CD14-positive monocyte (primary cell): ENCODE data around the gene CEP170B. TPM values are rescaled to one million over a fixed set of nuclear protein-coding genes. Genes with fewer than 3 reads are reported as not detected.

Experiments
- DNase-seq, 3 donors: peaks; one replicate each; pipeline ENCODE4 v3.0.0-alpha.2; 2011 to 2022
- H2AFZ ChIP-seq: 2 replicates; pipeline ENCODE4 v1.6.0; 2012; ENCODE audit warnings: mild to moderate bottlenecking, low read depth, low read length, inconsistent platforms; ENCODE audit not compliant: insufficient read depth, poor library complexity, severe bottlenecking
- H3K27ac ChIP-seq, 2 donors: 1 replicate in 1 of 2; 2 replicates in 1 of 2; pipeline ENCODE4 v1.5.1; 2012 to 2013; ENCODE audit warnings: low read length in 2 of 2, control low read depth in 1 of 2, inconsistent platforms in 1 of 2, low read depth in 1 of 2, mild to moderate bottlenecking in 1 of 2
- H3K27me3 ChIP-seq, 2 donors: one replicate each; pipeline versions ENCODE4 v1.6.0 to v1.6.1; 2011 to 2013; ENCODE audit warnings: low read length in 2 of 2; ENCODE audit not compliant: control insufficient read depth in 2 of 2, insufficient read depth in 2 of 2
- H3K36me3 ChIP-seq, 2 donors: replicated peaks in 1 of 2; 1 replicate in 1 of 2; 2 replicates in 1 of 2; pipeline versions ENCODE4 v1.5.1 to v1.6.1; 2012 to 2013; ENCODE audit warnings: low read length in 2 of 2, control low read depth in 1 of 2, inconsistent platforms in 1 of 2, mild to moderate bottlenecking in 1 of 2; ENCODE audit not compliant: insufficient read depth in 2 of 2, control insufficient read depth in 1 of 2
- H3K4me1 ChIP-seq, 2 donors: 1 replicate in 1 of 2; 2 replicates in 1 of 2; pipeline versions ENCODE4 v1.5.1 to v1.6.1; 2012 to 2013; ENCODE audit warnings: low read length in 2 of 2, control low read depth in 1 of 2, inconsistent platforms in 1 of 2, mild to moderate bottlenecking in 1 of 2, moderate library complexity in 1 of 2; ENCODE audit not compliant: insufficient read depth in 2 of 2, control insufficient read depth in 1 of 2
- H3K4me2 ChIP-seq: replicated peaks from 2 replicates; pipeline ENCODE3; 2012; ENCODE audit warnings: low read length, moderate library complexity, mild to moderate bottlenecking; ENCODE audit not compliant: poor library complexity, severe bottlenecking; ENCODE audit errors: extremely low read depth
- H3K4me3 ChIP-seq, 3 experiments: fragments of 200-600 bp in 1 of 3; sonication (generic) in 1 of 3; replicated peaks in 1 of 3; 1 replicate in 2 of 3; 2 replicates in 1 of 3; pipeline ENCODE4 v1.5.1; 2011 to 2013; ENCODE audit warnings: low read length in 3 of 3, mild to moderate bottlenecking in 3 of 3, control low read depth in 2 of 3, low read depth in 2 of 3, inconsistent platforms in 1 of 3, moderate library complexity in 1 of 3
- H3K79me2 ChIP-seq: 2 replicates; pipeline ENCODE4 v1.6.0; 2012; ENCODE audit warnings: mild to moderate bottlenecking, control low read depth, inconsistent platforms, low read length, moderate library complexity; ENCODE audit not compliant: insufficient read depth
- H3K9ac ChIP-seq: 2 replicates; pipeline ENCODE4 v1.6.0; 2017; ENCODE audit warnings: low read length, mild to moderate bottlenecking; ENCODE audit not compliant: insufficient read depth, poor library complexity, severe bottlenecking
- H3K9me3 ChIP-seq, 2 donors: replicated peaks in 1 of 2; 1 replicate in 1 of 2; 2 replicates in 1 of 2; pipeline versions ENCODE4 v1.5.1 to v1.6.1; 2012 to 2013; ENCODE audit warnings: low read length in 2 of 2, control low read depth in 1 of 2; ENCODE audit not compliant: control insufficient read depth in 1 of 2, insufficient read depth in 1 of 2
- H4K20me1 ChIP-seq: 2 replicates; pipeline ENCODE4 v1.6.0; 2012; ENCODE audit warnings: mild to moderate bottlenecking, low read length, control low read depth, moderate library complexity; ENCODE audit not compliant: insufficient read depth
- H3K27ac Mint-ChIP-seq, 7 donors: one replicate each; pipeline ENCODE4 v1.8.0; 2020; ENCODE audit warnings: mild to moderate bottlenecking in 7 of 7, mixed read lengths in 7 of 7, moderate library complexity in 6 of 7, inconsistent platforms in 2 of 7
- H3K27me3 Mint-ChIP-seq, 3 donors: one replicate each; pipeline ENCODE4 v1.8.0; 2021 to 2022; ENCODE audit warnings: low read depth in 3 of 3, mild to moderate bottlenecking in 3 of 3, mixed read lengths in 3 of 3, moderate library complexity in 3 of 3, inconsistent platforms in 1 of 3
- H3K36me3 Mint-ChIP-seq, 2 donors: one replicate each; pipeline ENCODE4 v1.8.0; 2020; ENCODE audit warnings: mixed read lengths in 2 of 2, inconsistent platforms in 1 of 2, mild to moderate bottlenecking in 1 of 2
- H3K4me1 Mint-ChIP-seq: one replicate; pipeline ENCODE4 v1.8.0; 2020; ENCODE audit warnings: mild to moderate bottlenecking, mixed read lengths
- H3K4me3 Mint-ChIP-seq, 2 donors: one replicate each; pipeline ENCODE4 v1.8.0; 2020; ENCODE audit warnings: mild to moderate bottlenecking in 2 of 2, mixed read lengths in 2 of 2, moderate library complexity in 1 of 2
- H3K9me3 Mint-ChIP-seq, 7 donors: one replicate each; pipeline ENCODE4 v1.8.0; 2020 to 2022; ENCODE audit warnings: mixed read lengths in 7 of 7, mild to moderate bottlenecking in 6 of 7, moderate library complexity in 6 of 7, inconsistent platforms in 2 of 7
- WGBS: methylation state at CpG from one replicate; pipeline ENCODE4 v1.1.5; 2013; ENCODE audit warnings: missing lambda C conversion rate; ENCODE audit not compliant: insufficient coverage; 5-methylcytosine and 5-hydroxymethylcytosine counted together
- intact Hi-C, 2 donors: fragments of 100-400 bp; cut with micrococcal nuclease; formaldehyde crosslinking; loops; one replicate each; pipeline versions ENCODE4 v1.15.0 to v1.15.1; 2023
- polyA plus RNA-seq, 3 donors: library from polyadenylated mRNA; depleted of rRNA in 1 of 3; unstranded in 2 of 3; stranded (reverse) in 1 of 3; fragments of 300-500 nt in 2 of 3; fragments of >200 nt in 1 of 3; fragmentation: Illumina TruSeq in 2 of 3; gene quantifications; 1 replicate in 2 of 3; 2 replicates in 1 of 3; pipeline ENCODE4 v1.2.3, GENCODE V29; 2012 to 2021
- TF ChIP-seq, protein P1 (sequence below): fragments of 200-600 bp; IDR thresholded peaks from one replicate; pipeline ENCODE4 v1.8.0; 2022; ENCODE audit warnings: antibody characterized with exemption, mild to moderate bottlenecking

Gene CEP170B
- polyA plus RNA-seq, 3 donors, result 0.09 TPM; not detected in 2

DNA sequence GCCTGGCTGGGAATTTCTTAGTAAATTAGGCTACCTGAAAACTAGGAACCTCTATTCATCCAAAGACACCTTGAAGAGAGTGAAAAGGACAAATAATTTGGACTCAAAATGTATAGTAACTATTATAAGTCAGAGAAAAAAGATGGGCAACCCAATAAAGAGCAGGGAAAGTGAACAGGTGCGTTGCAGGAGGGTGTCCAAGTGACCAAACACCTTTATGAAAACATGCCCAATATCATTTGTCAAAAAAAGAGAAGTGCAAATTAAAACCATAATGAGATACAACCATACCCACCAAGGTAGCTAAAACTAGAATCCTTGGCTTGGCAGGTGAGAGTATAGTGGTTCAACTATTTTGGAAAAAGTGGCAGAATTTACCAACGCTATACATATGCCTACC, 34.7 kb downstream of the CEP170B start:
- no peaks in the 10 kb centered on the region for H3K9me3 ChIP-seq
- H3K27me3 ChIP-seq, result peaks cover 3% of the 10 kb centered on the region in 2 donors
- no peaks in the 10 kb centered on the region for H3K36me3 ChIP-seq
- no peak overlapping the region for H3K4me2 ChIP-seq
- Mint-ChIP-seq H3K4me3 (peak overlapping the region in 1 of 2 donors; percentile 7), H3K4me1 (no peaks in the 10 kb centered on the region), H3K9me3 (peaks cover 0 to 1% (median 0%) of the 10 kb centered on the region in 7 donors), H3K27ac (no peak overlapping the region), H3K36me3 (no peaks in the 10 kb centered on the region), H3K27me3 (peaks cover 15 to 25% (median 25%) of the 10 kb centered on the region in 3 donors)
- intact Hi-C loops, result no loop called here
- no CpG with 5 or more reads among the region's 2 CpGs for WGBS
- no peak for DNase-seq
- H3K4me3 ChIP-seq, result no peak overlapping the region
- H3K27ac ChIP-seq, result no peak overlapping the region
- H4K20me1 ChIP-seq, result no peaks in the 10 kb centered on the region
- H3K9ac ChIP-seq, result no peak overlapping the region
- no peak overlapping the region for H2AFZ ChIP-seq
- H3K79me2 ChIP-seq, result no peaks in the 10 kb centered on the region
- TF ChIP-seq, protein P1, sequence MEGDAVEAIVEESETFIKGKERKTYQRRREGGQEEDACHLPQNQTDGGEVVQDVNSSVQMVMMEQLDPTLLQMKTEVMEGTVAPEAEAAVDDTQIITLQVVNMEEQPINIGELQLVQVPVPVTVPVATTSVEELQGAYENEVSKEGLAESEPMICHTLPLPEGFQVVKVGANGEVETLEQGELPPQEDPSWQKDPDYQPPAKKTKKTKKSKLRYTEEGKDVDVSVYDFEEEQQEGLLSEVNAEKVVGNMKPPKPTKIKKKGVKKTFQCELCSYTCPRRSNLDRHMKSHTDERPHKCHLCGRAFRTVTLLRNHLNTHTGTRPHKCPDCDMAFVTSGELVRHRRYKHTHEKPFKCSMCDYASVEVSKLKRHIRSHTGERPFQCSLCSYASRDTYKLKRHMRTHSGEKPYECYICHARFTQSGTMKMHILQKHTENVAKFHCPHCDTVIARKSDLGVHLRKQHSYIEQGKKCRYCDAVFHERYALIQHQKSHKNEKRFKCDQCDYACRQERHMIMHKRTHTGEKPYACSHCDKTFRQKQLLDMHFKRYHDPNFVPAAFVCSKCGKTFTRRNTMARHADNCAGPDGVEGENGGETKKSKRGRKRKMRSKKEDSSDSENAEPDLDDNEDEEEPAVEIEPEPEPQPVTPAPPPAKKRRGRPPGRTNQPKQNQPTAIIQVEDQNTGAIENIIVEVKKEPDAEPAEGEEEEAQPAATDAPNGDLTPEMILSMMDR, result no peak
- no peaks in the 10 kb centered on the region for H3K4me1 ChIP-seq

DNA sequence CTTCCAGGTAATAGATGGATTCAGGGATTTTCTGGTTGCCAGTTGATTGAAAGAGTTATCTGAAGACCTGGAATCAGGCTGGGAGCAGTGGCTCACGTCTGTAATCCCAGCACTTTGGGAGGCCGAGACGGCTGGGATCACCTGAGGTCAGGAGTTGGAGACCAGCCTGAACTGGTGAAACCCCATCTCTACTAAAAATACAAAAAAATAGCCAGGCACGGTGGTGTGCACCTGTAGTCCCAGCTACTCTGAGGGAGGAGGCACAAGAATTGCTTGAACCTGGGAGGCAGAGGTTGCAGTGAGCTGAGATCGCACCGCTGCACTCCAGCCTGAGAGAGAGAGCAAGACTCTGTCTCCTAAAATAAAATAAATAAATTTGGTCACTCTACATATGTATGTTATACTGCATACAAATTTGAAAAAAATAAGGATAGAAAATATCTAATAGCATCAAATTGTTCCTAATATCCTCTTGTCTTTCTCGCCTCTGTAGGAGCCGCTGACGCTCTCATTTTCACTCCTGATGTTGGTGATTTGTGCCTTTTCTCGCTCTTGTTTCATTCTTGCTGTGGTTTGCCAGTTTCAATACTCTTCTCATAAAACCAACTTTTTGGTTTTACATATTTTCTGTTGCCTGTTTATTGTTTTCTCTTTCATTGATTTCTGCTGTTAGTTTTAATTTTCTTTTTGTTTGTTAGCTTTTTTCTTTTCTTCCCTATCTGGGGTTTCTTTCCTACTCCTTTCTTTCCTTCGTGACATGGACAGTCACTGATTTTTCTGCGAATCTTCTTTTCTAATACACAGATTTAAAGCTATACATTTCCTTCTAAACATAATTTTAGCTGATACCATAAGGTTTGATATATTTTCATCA, 35.8 kb downstream of the CEP170B start:
- Mint-ChIP-seq H3K36me3 (no peaks in the 10 kb centered on the region), H3K4me3 (no peak overlapping the region), H3K4me1 (no peaks in the 10 kb centered on the region), H3K27me3 (peaks cover 17 to 27% (median 27%) of the 10 kb centered on the region in 3 donors), H3K27ac (no peak overlapping the region), H3K9me3 (peaks cover 0 to 1% (median 0%) of the 10 kb centered on the region in 7 donors)
- no peak for DNase-seq
- H3K9me3 ChIP-seq, result no peaks in the 10 kb centered on the region
- H4K20me1 ChIP-seq, result no peaks in the 10 kb centered on the region
- H3K79me2 ChIP-seq, result no peaks in the 10 kb centered on the region
- H3K4me3 ChIP-seq, result no peak overlapping the region
- no peaks in the 10 kb centered on the region for H3K36me3 ChIP-seq
- no peak overlapping the region for H2AFZ ChIP-seq
- intact Hi-C loops, result no loop called here
- H3K9ac ChIP-seq, result no peak overlapping the region
- no peak overlapping the region for H3K4me2 ChIP-seq
- no CpG with 5 or more reads among the region's 12 CpGs for WGBS
- H3K4me1 ChIP-seq, result no peaks in the 10 kb centered on the region
- TF ChIP-seq, protein P1, result no peak
- no peak overlapping the region for H3K27ac ChIP-seq
- H3K27me3 ChIP-seq, result peaks cover 3% of the 10 kb centered on the region in 2 donors
